ENCODE measurements around the gene SRPK3.

The SRPK3 gene

DNA sequence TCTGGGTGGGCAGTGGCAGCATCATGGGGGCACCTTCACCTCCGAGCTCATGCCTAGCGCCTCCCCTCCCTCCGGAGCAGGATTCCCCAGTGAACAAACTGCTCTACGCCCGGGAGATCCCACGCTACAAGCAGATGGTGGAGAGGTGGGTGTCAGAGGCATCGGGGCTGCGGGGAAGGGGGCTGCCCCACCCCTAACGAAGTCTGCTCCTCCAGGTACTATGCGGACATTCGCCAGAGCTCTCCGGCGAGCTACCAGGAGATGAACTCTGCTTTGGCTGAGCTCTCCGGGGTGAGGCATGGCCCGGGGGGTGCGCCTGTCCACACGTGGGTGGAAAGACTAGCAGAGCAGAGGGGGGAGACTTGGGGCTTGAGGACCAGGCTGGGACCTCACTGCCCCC is 2.7 kb upstream of the SRPK3 start:
- no peaks in the 10 kb centered on the region for H4K20me1 ChIP-seq (ENCODE audit: insufficient read depth, low read length)
- no peak overlapping the region for H2AFZ ChIP-seq (ENCODE audit: low read depth, low read length)
- DNase-seq (no peak), ATAC-seq (ENCODE audit: insufficient read depth, low read depth) (no peak)
- no peak overlapping the region for H3K4me3 ChIP-seq (ENCODE audit: low read depth in 1 of 2, low read length in 2 of 2)
- no peaks in the 10 kb centered on the region for H3K9me3 ChIP-seq (ENCODE audit: insufficient read depth, low read length, severe bottlenecking)
- H3K36me3 ChIP-seq (ENCODE audit: insufficient read depth, low read length): no peaks in the 10 kb centered on the region
- TF ChIP-seq EZH2 (IDR thresholded peaks at IDR 0.05; ENCODE audit: borderline replicate concordance, low read depth, low read length, severe bottlenecking): no peak
- TF ChIP-seq, protein P1, sequence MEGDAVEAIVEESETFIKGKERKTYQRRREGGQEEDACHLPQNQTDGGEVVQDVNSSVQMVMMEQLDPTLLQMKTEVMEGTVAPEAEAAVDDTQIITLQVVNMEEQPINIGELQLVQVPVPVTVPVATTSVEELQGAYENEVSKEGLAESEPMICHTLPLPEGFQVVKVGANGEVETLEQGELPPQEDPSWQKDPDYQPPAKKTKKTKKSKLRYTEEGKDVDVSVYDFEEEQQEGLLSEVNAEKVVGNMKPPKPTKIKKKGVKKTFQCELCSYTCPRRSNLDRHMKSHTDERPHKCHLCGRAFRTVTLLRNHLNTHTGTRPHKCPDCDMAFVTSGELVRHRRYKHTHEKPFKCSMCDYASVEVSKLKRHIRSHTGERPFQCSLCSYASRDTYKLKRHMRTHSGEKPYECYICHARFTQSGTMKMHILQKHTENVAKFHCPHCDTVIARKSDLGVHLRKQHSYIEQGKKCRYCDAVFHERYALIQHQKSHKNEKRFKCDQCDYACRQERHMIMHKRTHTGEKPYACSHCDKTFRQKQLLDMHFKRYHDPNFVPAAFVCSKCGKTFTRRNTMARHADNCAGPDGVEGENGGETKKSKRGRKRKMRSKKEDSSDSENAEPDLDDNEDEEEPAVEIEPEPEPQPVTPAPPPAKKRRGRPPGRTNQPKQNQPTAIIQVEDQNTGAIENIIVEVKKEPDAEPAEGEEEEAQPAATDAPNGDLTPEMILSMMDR (IDR thresholded peaks at IDR 0.05; ENCODE audit: borderline replicate concordance, extremely low read depth, low read length, poor library complexity, severe bottlenecking): no peak
- H3K4me1 ChIP-seq (ENCODE audit: insufficient read depth, low read length): no peaks in the 10 kb centered on the region
- no peaks in the 10 kb centered on the region for H3K79me2 ChIP-seq (ENCODE audit: insufficient read depth, low read length)
- no peak overlapping the region for H3K4me2 ChIP-seq (ENCODE audit: insufficient read depth, low read length)
- no peak overlapping the region for H3K27ac ChIP-seq (ENCODE audit: low read length)
- H3K27me3 ChIP-seq (ENCODE audit: insufficient read depth, low read length, poor library complexity): no peaks in the 10 kb centered on the region
- H3K9ac ChIP-seq (ENCODE audit: low read depth, low read length): no peak overlapping the region

DNA sequence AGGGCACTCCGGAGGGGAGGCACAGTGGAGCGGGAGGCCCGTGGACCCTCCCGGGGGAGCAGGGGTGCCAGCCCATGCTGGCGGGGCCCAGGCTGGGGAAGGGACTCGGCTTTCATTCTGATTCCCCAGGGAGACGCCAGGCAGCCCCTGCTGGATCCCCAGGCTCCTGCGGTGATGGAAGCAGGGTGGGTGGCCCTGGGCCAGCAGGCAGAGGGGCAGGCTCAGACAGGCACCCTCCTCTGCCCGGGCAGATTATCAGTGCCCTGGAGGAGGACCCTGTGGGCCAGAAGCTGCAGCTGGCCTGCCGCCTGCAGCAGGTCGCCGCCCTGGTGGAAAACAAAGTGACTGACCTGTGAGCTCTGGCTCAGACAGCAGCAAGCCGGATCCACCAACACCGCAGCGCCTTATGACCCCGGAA is 2.1 kb upstream of the SRPK3 start:
- H3K27ac ChIP-seq (ENCODE audit: low read length): no peak overlapping the region
- no peak overlapping the region for H3K9ac ChIP-seq (ENCODE audit: low read depth, low read length)
- H3K4me1 ChIP-seq (ENCODE audit: insufficient read depth, low read length): no peaks in the 10 kb centered on the region
- no peak overlapping the region for H3K4me2 ChIP-seq (ENCODE audit: insufficient read depth, low read length)
- DNase-seq (no peak), ATAC-seq (ENCODE audit: insufficient read depth, low read depth) (no peak; the same call in 2 of the 3 replicates)
- no peaks in the 10 kb centered on the region for H3K27me3 ChIP-seq (ENCODE audit: insufficient read depth, low read length, poor library complexity)
- TF ChIP-seq, protein P1 (IDR thresholded peaks at IDR 0.05; ENCODE audit: borderline replicate concordance, extremely low read depth, low read length, poor library complexity, severe bottlenecking): peak; percentile 31
- TF ChIP-seq EZH2 (IDR thresholded peaks at IDR 0.05; ENCODE audit: borderline replicate concordance, low read depth, low read length, severe bottlenecking): no peak
- H4K20me1 ChIP-seq (ENCODE audit: insufficient read depth, low read length): no peaks in the 10 kb centered on the region
- no peaks in the 10 kb centered on the region for H3K36me3 ChIP-seq (ENCODE audit: insufficient read depth, low read length)
- H2AFZ ChIP-seq (ENCODE audit: low read depth, low read length): no peak overlapping the region
- no peaks in the 10 kb centered on the region for H3K9me3 ChIP-seq (ENCODE audit: insufficient read depth, low read length, severe bottlenecking)
- no peak overlapping the region for H3K4me3 ChIP-seq (ENCODE audit: low read depth in 1 of 2, low read length in 2 of 2)
- no peaks in the 10 kb centered on the region for H3K79me2 ChIP-seq (ENCODE audit: insufficient read depth, low read length)

DNA sequence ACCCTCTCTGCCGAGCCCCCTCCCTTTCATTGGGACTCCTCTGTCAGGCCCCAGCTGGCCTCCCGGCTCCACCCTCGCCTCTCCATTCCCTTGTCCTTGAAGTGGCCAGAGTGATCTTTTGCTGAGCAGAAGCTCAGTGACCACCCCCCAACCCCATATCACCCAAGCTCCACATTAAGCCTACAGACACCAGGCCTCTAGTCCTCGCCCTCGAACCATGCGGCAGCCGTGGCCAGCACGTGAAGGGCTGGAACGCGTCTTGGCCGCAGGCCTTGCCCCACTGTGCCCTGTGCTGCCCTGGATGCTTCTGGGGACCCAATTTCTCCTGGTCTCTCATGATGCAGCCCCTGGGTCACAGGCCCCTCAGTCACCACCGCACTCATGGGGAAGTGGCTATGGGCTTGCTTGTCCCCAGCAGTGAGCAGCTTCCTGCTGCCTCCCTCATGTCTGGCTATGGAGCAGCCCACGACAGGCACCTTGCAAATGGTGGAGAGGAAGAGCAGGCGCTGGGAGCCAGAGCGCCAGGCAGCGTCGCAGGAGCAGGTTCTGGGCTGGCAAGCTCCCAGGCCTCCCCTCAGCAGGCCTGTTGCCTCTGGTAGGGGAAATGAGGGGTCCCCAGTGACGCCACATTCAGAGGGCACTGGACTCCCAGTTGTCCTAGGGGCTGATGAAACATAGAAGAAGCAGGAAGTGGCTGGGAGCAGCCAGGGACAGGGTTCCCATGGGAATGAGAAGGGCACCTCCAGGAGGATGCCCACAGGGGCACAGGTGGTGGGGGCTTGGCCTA is 757 bp upstream of the SRPK3 start:
- no peak overlapping the region for H3K4me2 ChIP-seq (ENCODE audit: insufficient read depth, low read length)

More for the DNA sequence above, 757 bp upstream of the SRPK3 start:
- H3K27ac ChIP-seq (ENCODE audit: low read length): no peak overlapping the region
- no peaks in the 10 kb centered on the region for H3K9me3 ChIP-seq (ENCODE audit: insufficient read depth, low read length, severe bottlenecking)
- H3K36me3 ChIP-seq (ENCODE audit: insufficient read depth, low read length): no peaks in the 10 kb centered on the region
- H3K79me2 ChIP-seq (ENCODE audit: insufficient read depth, low read length): no peaks in the 10 kb centered on the region
- no peaks in the 10 kb centered on the region for H3K27me3 ChIP-seq (ENCODE audit: insufficient read depth, low read length, poor library complexity)
- TF ChIP-seq, protein P1 (IDR thresholded peaks at IDR 0.05; ENCODE audit: borderline replicate concordance, extremely low read depth, low read length, poor library complexity, severe bottlenecking): no peak
- no peak for TF ChIP-seq EZH2 (IDR thresholded peaks at IDR 0.05; ENCODE audit: borderline replicate concordance, low read depth, low read length, severe bottlenecking)
- no peak for DNase-seq
- H3K4me3 ChIP-seq (ENCODE audit: low read depth in 1 of 2, low read length in 2 of 2): no peak overlapping the region
- H3K4me1 ChIP-seq (ENCODE audit: insufficient read depth, low read length): no peaks in the 10 kb centered on the region
- H2AFZ ChIP-seq (ENCODE audit: low read depth, low read length): no peak overlapping the region
- 0 out of 3 replicates have a peak, but pooled peaks have one; percentile 10 for ATAC-seq (ENCODE audit: insufficient read depth, low read depth)
- no peaks in the 10 kb centered on the region for H4K20me1 ChIP-seq (ENCODE audit: insufficient read depth, low read length)
- no peak overlapping the region for H3K9ac ChIP-seq (ENCODE audit: low read depth, low read length)
